Brain microvascular endothelial cell (primary cell): Measurements from ENCODE around the gene NPFFR1.

Experiments used
- DNase-seq: peaks from one replicate; pipeline ENCODE4 v3.0.0-alpha.2; 2020
- H3K27ac ChIP-seq: fragments of 250-450 bp; sonication (Bioruptor Pico); 2 replicates; pipeline ENCODE4 v1.5.1; 2020; ENCODE audit warnings: mild to moderate bottlenecking, moderate library complexity
- H3K27me3 ChIP-seq: fragments of 250-450 bp; sonication (Bioruptor Pico); replicated peaks from 2 replicates; pipeline ENCODE4 v1.5.1; 2020; ENCODE audit warnings: mild to moderate bottlenecking
- H3K36me3 ChIP-seq: fragments of 250-450 bp; sonication (Bioruptor Pico); replicated peaks from 2 replicates; pipeline ENCODE4 v1.5.1; 2020; ENCODE audit warnings: mild to moderate bottlenecking
- H3K4me3 ChIP-seq: 2 replicates; pipeline ENCODE4 v1.5.1; 2011; ENCODE audit warnings: low read depth, mild to moderate bottlenecking, control low read depth, low read length, moderate library complexity
- CTCF ChIP-seq: IDR thresholded peaks from 2 replicates; pipeline ENCODE4 v1.5.1; 2011; ENCODE audit warnings: low read depth, mild to moderate bottlenecking, moderate library complexity, low read length, control low read depth, inconsistent platforms; ENCODE audit errors: missing control alignments
- in situ Hi-C: cut with HindIII; loops from 2 replicates; pipeline ENCODE4 v1.10.0; 2017; ENCODE audit warnings: low sequenced_read_pairs, low pct_ligation_motif_present

Gene NPFFR1

GRCh38 chr10:70328967-70329366 lies 45.2 kb upstream of the NPFFR1 start:
- no peaks in the 10 kb centered on the region for H3K36me3 ChIP-seq
- no peak overlapping the region for H3K4me3 ChIP-seq
- H3K27ac ChIP-seq = no peak overlapping the region
- no peak for TF ChIP-seq CTCF
- in situ Hi-C loops = no loop called here
- H3K27me3 ChIP-seq = no peaks in the 10 kb centered on the region
- no peak for DNase-seq

- no peak overlapping the region for H3K4me3 ChIP-seq
- in situ Hi-C loops = no loop called here
- H3K27me3 ChIP-seq = no peaks in the 10 kb centered on the region
- H3K36me3 ChIP-seq = no peaks in the 10 kb centered on the region
- no peak for DNase-seq
- no peak for TF ChIP-seq CTCF
- no peak overlapping the region for H3K27ac ChIP-seq
Measured at GRCh38 chr10:70328018-70328417, 44.2 kb upstream of the NPFFR1 start.

GRCh38 chr10:70324951-70325781 lies 41.4 kb upstream of the NPFFR1 start:
- DNase-seq = no peak
- in situ Hi-C loops = no loop called here
- no peaks in the 10 kb centered on the region for H3K27me3 ChIP-seq
- no peaks in the 10 kb centered on the region for H3K36me3 ChIP-seq
- no peak for TF ChIP-seq CTCF
- no peak overlapping the region for H3K27ac ChIP-seq
- no peak overlapping the region for H3K4me3 ChIP-seq

GRCh38 chr10:70324339-70324861 lies 40.6 kb upstream of the NPFFR1 start:
- Histone ChIP-seq H3K4me3 (no peak overlapping the region), H3K27me3 (no peaks in the 10 kb centered on the region), H3K27ac (no peak overlapping the region), H3K36me3 (no peaks in the 10 kb centered on the region)
- no peak for DNase-seq
- TF ChIP-seq CTCF = no peak
- in situ Hi-C loops = no loop called here

- in situ Hi-C loops = no loop called here
- no peak overlapping the region for H3K4me3 ChIP-seq
- H3K27me3 ChIP-seq = no peaks in the 10 kb centered on the region
- no peak overlapping the region for H3K27ac ChIP-seq
- DNase-seq = no peak
- TF ChIP-seq CTCF = no peak
- H3K36me3 ChIP-seq = no peaks in the 10 kb centered on the region
Measured at GRCh38 chr10:70323697-70324338, 40.0 kb upstream of the NPFFR1 start.
